Astrocyte of the spinal cord (primary cell): Measurements from ENCODE around the gene DLX5.

ENCODE experiments used
- DNase-seq: peaks from one replicate; pipeline ENCODE4 v3.0.0; 2011; ENCODE audit warnings: low read depth, low spot score
- H3K4me3 ChIP-seq: 2 replicates; pipeline ENCODE4 v1.5.1; 2011; ENCODE audit warnings: low read depth, mild to moderate bottlenecking, low read length, moderate library complexity
- CTCF ChIP-seq: IDR thresholded peaks from 2 replicates; pipeline ENCODE4 v1.5.1; 2012; ENCODE audit warnings: low read depth, mild to moderate bottlenecking, low read length, inconsistent platforms
- in situ Hi-C: cut with HindIII; loops from 2 replicates; pipeline ENCODE4 v1.10.0; 2017; ENCODE audit warnings: low sequenced_read_pairs

The DLX5 gene

GRCh38 chr7:97004247-97005182 lies 20.1 kb downstream of the DLX5 start:
- H3K4me3 ChIP-seq: no peak overlapping the region
- no peak for TF ChIP-seq CTCF
- no peak for DNase-seq
- in situ Hi-C loops: no loop called here

DNA sequence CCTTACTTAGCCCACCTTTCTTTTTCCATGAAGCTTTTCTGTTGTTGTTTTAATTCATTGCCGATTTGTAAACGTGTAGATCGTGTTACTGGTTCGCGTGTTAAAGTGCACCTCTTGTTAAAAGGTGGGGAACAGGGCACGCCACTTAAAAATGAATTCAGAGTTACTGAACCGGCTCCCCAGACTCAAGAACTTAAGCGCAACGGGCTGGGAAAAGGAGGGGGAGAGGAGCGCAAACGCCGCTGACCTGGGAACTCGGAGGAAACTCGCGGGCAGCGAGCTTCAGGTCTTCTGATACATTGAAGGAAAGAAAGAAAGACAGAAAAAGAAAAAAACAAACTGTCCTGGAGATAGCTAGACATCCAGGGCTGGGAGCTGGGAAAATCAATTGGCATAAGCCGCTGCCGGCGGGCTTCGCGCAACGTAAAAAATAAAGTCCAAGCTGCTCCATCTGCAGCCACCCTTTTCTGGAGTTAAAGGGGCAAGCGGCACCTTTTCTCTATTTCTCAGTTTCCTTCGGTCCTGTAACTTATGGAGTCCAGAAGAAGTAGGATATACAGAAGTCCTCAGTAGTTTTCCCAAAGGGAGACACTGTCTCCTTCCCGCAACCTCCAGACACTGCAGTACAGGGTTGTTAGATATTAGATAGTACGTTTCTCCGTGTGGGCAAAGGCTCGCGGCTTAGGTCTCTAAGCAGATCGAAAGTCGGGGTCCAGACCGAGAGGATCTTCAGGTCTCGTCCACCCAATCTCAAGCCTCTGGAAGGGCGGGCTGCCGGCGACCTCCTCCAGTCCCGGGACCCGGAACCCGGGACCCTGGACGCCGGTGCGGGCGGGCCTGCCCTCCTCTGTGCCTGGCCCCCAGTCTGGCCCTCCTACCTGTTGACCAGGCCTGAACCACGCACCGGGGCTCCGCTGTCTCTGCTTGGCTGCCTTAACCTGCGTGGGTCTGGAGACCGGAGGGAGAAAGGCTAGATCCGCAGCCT lies 21.1 kb downstream of the DLX5 start:
- in situ Hi-C loops: no loop called here
- DNase-seq: no peak
- H3K4me3 ChIP-seq: no peak overlapping the region
- TF ChIP-seq CTCF: no peak

GRCh38 chr7:97002555-97003261 lies 21.9 kb downstream of the DLX5 start:
- DNase-seq: no peak
- H3K4me3 ChIP-seq: no peak overlapping the region
- in situ Hi-C loops: no loop called here
- TF ChIP-seq CTCF: no peak

DNA sequence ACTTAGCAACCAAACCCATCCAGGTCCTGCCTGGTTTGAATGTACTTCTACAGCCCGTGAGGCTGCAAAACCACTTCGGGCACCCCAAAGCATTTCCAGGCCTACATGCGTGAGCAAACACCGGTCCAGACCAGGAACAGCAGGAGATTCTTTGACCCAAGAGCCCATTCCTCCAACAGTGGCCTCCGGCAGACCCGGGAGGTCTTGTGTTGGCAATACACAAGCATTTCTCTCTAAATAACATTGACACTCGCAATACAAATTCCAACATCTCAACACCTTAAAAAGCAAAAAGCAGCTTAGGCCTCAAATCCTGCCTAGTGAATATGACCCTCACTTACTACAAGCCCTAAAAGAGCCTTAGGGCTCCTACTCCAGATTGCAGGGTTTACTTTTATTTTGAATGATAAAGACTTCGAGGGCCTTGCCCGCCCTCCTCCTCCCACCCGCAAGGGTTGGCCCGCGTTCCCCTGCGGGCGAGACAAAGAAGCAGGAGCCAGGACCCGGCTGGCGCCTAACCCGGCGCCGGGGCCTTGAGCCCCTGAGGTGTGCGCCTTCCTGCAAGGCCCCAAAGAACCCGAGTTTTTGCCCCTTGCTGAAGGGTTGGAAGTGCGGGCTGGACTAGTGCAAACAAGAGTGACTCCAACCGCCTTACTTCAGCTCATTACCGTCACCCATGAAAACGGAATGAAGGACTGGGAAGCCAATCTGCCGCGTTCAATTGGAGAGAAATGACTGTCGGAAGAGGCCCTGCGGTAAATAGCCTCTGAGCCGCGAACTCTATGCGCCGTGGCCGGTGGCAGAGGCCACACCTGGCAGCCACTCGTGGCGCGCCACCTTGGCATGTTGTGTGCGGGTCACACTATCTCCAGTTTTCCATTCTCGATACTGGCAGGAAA lies 22.7 kb downstream of the DLX5 start:
- in situ Hi-C loops: no loop called here
- no peak for TF ChIP-seq CTCF
- DNase-seq: no peak
- H3K4me3 ChIP-seq: no peak overlapping the region

DNA sequence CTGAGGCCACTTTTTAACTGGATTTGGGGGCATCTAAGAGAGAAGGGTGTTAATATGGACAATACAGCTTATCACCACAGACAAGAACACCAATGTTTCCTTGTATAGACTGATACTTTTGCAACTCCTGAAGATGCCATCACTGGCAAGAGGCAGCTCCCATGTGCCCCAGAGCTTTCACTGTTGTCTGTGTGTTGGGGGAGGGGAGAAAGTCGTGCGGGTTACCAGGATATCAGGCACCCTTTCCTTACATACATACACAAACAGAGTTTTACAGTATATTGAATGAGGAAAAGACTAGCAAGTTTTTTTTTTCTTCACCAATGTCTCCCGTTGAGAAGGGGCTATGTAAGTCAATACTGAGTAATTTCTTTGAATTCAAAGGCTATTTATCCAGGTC lies 23.4 kb downstream of the DLX5 start:
- in situ Hi-C loops: no loop called here
- DNase-seq: no peak
- no peak for TF ChIP-seq CTCF
- no peak overlapping the region for H3K4me3 ChIP-seq
